ENCODE data around the gene MRPS6.

The MRPS6 gene

DNA sequence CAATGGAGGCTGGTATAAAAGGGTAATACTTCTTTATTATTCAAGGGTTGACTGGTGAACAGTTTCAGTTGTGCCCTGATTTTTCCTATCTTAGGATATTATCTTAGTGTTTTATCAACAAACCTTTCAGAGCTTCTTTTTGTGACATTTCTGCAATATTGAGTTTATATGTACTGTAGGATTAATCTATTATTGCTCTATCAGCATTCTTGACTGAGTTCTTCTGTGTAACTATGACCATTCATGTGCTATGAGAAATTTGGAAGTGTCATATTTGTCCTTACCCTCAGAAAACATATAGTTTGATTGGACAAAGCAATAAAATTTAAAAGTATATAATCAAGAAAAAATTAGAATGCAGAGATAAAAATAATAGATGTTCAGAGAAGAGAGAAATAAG is 25.5 kb upstream of the MRPS6 start:
- Mint-ChIP-seq H3K27ac (no peak overlapping the region), H3K36me3 (no peaks in the 10 kb centered on the region), H3K4me1 (peaks cover 18% of the 10 kb centered on the region), H3K9me3 (no peaks in the 10 kb centered on the region), H3K4me3 (peak overlapping the region; percentile 41)
- no peak for DNase-seq (ENCODE audit: low spot score in 2 of 2)
- no peak for ATAC-seq

DNA sequence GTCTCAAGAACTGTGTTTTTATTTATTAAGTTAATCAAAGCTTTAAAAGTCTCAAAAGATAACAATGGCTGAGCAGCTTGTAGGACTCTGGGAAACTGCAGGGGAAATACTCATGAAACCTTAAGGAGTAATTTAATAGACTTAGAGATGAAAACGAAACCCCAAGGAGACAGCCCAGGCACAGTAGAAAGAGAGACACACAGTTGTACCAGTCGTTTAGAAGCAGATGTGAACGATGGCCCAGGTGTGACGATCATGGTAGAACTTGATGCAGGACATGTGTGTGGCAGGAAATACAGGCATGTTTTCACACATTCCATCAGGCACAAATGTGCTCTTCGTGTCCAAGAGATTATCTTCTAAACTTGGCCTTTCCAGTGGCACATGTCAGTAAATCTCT is 21.2 kb upstream of the MRPS6 start:
- no peak overlapping the region for H3K27ac Mint-ChIP-seq
- H3K36me3 Mint-ChIP-seq, result no peaks in the 10 kb centered on the region
- no peak overlapping the region for H3K4me3 Mint-ChIP-seq
- ATAC-seq, result no peak
- no peaks in the 10 kb centered on the region for H3K9me3 Mint-ChIP-seq
- peaks cover 6% of the 10 kb centered on the region for H3K4me1 Mint-ChIP-seq
- DNase-seq (ENCODE audit: low spot score in 2 of 2), result no peak

DNA sequence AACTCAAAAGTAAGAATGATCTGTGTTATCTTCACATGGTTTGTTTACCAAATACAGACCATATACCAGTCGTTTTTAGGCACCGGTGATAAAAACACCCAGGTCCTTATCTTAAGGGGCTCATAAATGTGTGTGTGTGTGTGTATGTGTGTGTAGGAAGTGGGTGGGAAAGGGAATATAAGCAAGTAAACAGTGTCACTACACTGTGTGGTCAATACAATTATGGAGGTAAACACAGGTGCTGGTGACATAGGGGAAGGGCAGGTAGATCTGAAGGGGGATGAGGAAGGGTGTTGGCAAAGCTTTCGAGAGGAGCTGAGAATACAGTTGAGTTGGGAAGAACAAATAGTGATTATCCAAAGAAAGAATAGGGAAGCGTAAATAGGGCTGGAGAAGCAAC is 19.1 kb upstream of the MRPS6 start:
- Mint-ChIP-seq H3K27ac (no peak overlapping the region), H3K4me3 (no peak overlapping the region), H3K36me3 (no peaks in the 10 kb centered on the region), H3K4me1 (peaks cover 6% of the 10 kb centered on the region), H3K9me3 (no peaks in the 10 kb centered on the region)
- DNase-seq (ENCODE audit: low spot score in 2 of 2) (no peak), ATAC-seq (no peak)

DNA sequence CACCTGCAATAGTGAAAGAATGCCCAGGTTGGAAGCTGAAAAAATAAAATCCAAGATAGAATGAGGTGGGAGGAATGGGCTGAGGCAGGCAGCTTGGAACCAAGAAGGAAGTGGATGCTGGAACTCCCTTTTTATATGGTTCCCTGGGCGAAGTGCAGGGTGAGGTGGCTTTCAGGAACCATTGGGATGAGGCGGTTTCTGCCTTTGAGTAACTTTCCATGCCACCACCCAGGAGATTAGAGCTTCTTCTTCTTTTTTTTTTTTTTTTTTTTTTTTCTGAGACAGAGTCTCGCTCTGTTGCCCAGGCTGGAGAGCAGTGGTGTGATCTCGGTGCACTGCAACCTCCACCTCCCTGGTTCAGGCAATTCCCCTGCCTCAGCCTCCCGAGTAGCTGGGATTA is 17.8 kb upstream of the MRPS6 start:
- ATAC-seq (no peak), DNase-seq (ENCODE audit: low spot score in 2 of 2) (no peak)
- H3K4me3 Mint-ChIP-seq, result no peak overlapping the region
- no peak overlapping the region for H3K27ac Mint-ChIP-seq
- peaks cover 6% of the 10 kb centered on the region for H3K4me1 Mint-ChIP-seq
- no peaks in the 10 kb centered on the region for H3K9me3 Mint-ChIP-seq
- H3K36me3 Mint-ChIP-seq, result no peaks in the 10 kb centered on the region

DNA sequence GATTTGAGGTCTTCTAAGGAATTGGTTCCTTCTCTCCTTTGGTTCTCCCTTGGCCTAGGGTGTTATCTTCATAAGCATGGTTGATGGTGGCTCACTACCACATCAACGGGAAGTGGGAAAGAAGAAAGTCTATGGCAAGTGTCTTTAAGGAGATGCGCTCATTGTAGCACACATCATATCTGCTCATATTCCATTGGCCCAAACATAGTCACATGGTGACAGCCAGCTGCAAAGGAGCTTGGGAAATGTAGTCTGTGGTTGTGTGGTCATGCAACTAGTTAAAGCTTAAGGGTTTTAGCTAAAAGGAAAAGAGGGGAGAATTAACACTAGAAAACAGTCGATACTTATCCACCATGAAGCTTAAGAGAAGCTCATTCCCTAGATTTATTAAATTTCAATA is 11.4 kb upstream of the MRPS6 start:
- peak; percentile 51 for ATAC-seq
- H3K4me3 Mint-ChIP-seq, result no peak overlapping the region
- H3K4me1 Mint-ChIP-seq, result no peaks in the 10 kb centered on the region

DNA sequence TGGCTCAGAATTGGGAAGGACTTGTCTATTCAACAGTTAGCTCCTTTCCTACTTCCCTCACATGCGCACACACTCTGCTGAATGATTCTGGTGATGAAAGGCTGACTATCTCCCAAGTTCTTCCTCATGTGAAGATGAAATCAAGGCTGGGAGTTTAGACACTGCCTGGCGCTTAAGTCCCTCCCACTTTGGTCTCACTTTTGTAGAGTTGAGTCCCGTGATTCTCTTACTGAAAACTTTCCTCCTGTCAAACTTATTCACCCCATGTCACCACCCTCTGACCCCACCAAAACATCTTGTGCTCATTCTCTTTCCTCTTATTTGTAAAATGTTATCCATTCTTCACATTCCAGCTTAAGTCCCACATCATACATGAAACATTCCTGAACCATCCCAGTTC is 8.4 kb upstream of the MRPS6 start:
- Mint-ChIP-seq H3K27ac (no peak overlapping the region), H3K9me3 (peaks cover 3% of the 10 kb centered on the region), H3K4me3 (no peak overlapping the region), H3K36me3 (no peaks in the 10 kb centered on the region), H3K4me1 (no peaks in the 10 kb centered on the region)
- ATAC-seq (no peak), DNase-seq (ENCODE audit: low spot score in 2 of 2) (no peak)

More for the DNA sequence above, 11.4 kb upstream of the MRPS6 start:
- Mint-ChIP-seq H3K36me3 (no peaks in the 10 kb centered on the region), H3K27ac (no peak overlapping the region), H3K9me3 (peaks cover 3% of the 10 kb centered on the region)
- DNase-seq (ENCODE audit: low spot score in 2 of 2), result no peak

DNA sequence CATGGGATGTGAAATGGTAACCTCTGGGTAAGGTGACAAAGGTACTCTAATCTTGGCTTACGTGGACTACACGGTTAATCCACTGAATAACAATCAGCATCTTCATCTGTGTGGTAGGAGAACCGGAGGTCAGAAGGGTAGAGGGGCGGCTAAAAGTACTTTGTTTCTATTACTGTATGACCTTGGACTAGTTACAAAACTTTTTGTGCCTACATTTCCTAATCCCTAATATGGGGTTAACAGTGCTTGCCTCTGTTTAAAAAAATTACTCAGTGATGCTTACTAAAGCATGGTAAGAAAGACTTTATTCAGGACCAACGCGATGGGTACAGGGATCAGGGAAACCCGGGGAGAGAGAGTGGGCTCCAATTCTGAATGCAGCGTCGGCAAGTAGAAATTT is 1.7 kb upstream of the MRPS6 start:
- Mint-ChIP-seq H3K9me3 (no peaks in the 10 kb centered on the region), H3K4me1 (peaks cover 29% of the 10 kb centered on the region), H3K27ac (no peak overlapping the region), H3K36me3 (peaks cover 33% of the 10 kb centered on the region), H3K4me3 (peak overlapping the region; percentile 91)
- DNase-seq (ENCODE audit: low spot score in 2 of 2) (no peak), ATAC-seq (no peak)

DNA sequence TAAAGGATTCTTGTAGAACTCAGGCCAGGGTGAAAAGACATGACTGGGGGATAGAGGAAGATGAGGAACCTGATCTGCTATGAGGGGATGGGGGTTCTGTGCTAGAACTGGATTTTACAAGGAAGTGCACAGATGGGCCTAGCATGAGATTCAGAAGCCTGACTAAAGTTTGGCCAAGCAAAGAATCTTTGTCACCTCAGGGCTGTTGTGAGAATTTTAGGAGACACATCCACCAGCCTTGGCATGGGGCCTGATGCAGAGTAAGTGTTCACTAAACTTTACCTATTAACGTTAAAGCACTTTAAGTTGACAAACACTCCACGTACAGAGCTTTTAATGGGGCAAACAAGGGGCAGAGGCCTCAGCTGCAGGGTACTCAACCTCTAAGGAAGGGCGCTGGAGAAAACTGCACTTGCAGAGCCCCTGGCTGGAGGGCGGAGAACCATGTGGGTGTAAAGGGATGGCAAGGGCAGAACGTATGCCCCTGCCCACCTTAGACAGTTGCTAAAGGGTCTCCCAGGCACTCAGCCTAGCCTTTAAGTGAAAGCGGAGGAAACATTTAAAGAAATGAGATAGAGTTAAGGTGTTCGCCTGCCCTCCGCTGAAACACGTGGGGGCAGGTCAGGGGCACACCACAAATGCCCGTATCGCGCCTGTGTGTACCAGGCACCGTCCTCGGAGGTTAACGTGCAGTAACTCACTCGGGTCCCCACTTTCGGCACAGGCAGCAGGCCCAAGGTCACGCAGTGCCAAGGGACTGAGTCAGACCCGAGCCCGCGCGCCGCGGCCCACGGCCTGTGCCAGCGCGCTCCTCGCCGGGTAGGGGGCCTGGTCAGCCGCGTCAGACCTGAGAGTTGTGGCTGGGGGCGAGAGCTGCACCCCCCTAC is 990 bp upstream of the MRPS6 start:
- peaks cover 36% of the 10 kb centered on the region for H3K4me1 Mint-ChIP-seq
- peak; percentile 18 for ATAC-seq

DNA sequence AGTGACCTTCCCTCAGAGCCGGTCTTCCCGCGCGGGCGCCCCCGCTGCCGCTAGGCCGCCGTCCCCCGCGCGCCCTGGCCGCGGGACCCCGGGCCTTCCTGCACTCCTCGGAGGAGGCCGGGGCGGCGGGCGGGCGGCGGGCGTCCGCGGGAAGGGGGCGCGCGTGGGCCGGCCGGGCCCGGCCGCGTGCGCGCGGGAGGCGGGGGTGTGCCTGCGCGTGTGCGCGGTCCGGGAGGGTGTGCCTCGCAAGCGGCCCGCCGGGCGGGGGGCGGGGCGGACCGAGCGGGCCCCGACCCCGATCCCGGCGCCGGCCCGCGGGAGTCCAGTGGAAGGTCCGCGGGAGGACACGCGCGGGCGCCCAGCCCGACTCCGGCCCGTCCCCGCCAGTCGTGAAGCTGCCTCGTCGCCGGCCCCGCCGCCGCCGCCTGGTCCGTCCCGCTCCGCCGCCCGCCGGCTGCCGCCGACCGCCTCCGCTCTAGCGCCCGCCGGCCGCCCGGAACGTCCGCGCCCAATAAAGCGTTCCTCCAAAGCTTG is 438 bp downstream of the MRPS6 start:
- peak overlapping the region; percentile 91 for H3K4me3 Mint-ChIP-seq
- H3K9me3 Mint-ChIP-seq, result no peaks in the 10 kb centered on the region
- peaks cover 50% of the 10 kb centered on the region for H3K4me1 Mint-ChIP-seq
- DNase-seq (ENCODE audit: low spot score in 2 of 2) (peak in 1 of 2 donors; percentile 32), ATAC-seq (peak; percentile 71)
- peaks cover 52% of the 10 kb centered on the region for H3K36me3 Mint-ChIP-seq
- peak overlapping the region; percentile 89 for H3K27ac Mint-ChIP-seq

More for the DNA sequence above, 990 bp upstream of the MRPS6 start:
- Mint-ChIP-seq H3K27ac (peak overlapping the region; percentile 73), H3K9me3 (no peaks in the 10 kb centered on the region), H3K36me3 (peaks cover 40% of the 10 kb centered on the region), H3K4me3 (peak overlapping the region; percentile 91)
- DNase-seq (ENCODE audit: low spot score in 2 of 2), result peak in 1 of 2 donors; percentile 7

DNA sequence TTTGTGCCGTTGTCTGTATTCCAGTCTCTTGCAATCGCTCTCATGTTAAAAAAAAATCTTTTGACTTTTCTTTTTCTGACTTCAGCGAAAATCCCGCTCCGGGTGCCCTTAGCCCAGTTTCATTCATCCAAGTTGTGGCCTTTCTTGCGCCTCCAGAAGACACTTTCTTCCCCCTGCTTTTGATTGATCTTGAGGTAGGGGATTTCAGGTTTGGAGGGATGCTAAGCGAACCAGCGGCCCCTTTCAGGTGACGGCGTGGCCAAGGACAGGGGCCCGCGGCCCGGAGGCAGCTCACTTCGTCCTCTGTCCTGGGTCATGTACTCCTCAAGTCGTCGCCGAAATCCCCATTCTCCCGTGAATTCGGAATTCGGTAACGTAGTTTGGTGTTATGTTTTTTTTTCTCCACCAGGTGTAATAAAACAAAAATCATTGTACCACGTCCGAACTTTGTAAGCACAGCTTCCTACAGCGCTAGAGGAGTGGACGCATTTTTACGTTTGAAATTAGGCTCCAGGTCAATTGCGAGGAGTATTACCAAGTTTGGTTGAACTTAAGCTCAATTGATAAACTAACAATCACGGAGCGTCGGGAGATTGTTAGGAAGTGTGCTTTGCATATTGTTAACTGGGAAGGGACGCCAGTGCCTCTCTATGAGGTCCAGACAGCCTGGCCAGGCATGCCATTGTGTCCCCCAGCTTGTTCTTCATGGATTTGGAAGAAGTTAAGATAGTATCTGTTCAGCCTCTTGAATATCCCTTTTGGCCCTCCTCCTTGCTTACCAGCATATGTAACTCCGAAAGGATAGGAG is 1.1 kb downstream of the MRPS6 start:
- peaks cover 57% of the 10 kb centered on the region for H3K4me1 Mint-ChIP-seq
- peak overlapping the region; percentile 91 for H3K4me3 Mint-ChIP-seq
- H3K27ac Mint-ChIP-seq, result peak overlapping the region; percentile 89
- no peaks in the 10 kb centered on the region for H3K9me3 Mint-ChIP-seq
- DNase-seq (ENCODE audit: low spot score in 2 of 2), result peak in 1 of 2 donors; percentile 63
- no peak for ATAC-seq
- peaks cover 57% of the 10 kb centered on the region for H3K36me3 Mint-ChIP-seq

DNA sequence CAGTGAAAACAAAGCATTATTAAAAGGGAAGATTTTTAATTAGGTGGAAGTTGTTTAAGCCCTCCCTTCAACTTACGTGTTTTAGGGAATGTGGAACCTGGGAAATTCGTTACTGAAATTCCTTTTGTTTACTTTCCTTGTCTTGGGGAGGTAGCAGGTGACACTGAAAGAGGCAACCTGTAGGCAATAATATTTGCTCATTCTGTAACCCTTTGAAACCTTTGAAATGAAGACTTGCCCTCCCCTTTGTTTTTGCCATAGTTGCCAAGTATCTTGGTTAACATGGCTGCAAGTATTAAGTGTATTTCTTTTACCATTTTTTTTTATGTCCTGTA is 1.7 kb downstream of the MRPS6 start:
- peaks cover 62% of the 10 kb centered on the region for H3K4me1 Mint-ChIP-seq

DNA sequence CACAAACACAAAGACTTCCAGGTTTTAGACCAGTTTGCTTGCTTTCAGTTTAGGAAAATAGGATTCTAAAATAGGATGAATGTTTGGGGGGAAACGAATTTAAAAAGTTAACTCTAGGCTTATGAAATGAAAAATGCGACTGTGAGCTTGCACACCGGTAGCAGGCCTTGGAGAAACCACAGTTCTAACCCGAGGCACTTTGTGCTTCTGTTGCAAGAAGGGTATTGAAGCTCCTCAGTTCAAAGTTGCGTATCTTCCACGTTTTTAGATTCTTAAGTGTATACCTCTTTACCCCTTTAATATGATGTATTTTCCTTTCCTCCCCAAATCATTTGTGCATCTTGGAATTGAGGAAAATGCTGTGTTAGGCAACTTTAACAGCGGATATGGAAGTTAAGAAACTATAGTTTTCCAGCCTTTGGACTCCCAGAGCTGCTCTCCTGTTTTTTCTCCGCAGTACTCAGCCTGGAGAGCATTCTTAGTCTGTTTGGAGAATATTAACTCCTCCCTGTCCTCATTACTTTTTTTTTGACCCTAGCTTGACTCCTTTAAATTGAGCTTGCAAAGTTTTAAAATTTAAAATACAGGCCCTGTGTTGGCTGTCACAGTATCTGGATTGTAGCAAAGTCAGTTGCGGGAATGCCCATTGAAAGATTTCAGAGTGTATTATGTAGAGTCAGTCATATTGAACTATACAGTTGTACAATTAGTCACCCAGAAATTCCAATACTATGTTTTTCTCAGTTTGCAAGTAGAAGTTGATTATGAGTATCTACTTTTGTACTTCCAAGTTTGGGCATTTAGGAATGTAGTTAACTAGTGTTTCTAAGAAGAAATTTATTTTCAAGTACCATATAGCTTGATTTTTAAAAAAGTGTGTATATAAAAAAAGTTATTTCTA is 2.6 kb downstream of the MRPS6 start:
- Mint-ChIP-seq H3K4me1 (peaks cover 72% of the 10 kb centered on the region), H3K9me3 (no peaks in the 10 kb centered on the region), H3K36me3 (peaks cover 72% of the 10 kb centered on the region), H3K27ac (peak overlapping the region; percentile 75), H3K4me3 (peak overlapping the region; percentile 91)
- no peak for ATAC-seq
- no peak for DNase-seq (ENCODE audit: low spot score in 2 of 2)

More for the DNA sequence above, 1.7 kb downstream of the MRPS6 start:
- ATAC-seq (no peak), DNase-seq (ENCODE audit: low spot score in 2 of 2) (no peak)
- Mint-ChIP-seq H3K9me3 (no peaks in the 10 kb centered on the region), H3K27ac (peak overlapping the region; percentile 89), H3K36me3 (peaks cover 63% of the 10 kb centered on the region), H3K4me3 (peak overlapping the region; percentile 91)

DNA sequence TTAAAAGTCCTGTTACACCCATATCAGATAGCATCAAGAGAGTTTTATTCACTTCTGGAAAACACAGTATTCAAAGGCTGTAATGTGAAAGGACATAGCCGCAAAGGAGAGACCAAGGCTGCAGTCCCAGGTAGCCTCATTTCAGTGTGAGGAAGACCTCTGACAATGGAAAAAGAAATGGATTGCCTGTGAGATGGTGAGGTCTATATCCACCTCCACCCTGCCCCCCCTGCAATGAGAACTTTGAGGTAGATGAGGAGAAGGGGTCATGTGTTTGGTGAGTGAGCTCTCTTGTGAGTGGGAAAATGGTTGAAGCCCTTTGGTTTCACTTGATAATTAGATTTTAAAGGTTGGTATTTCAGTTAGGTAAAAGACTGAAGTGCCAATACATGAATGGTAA is 3.5 kb downstream of the MRPS6 start:
- no peaks in the 10 kb centered on the region for H3K9me3 Mint-ChIP-seq

DNA sequence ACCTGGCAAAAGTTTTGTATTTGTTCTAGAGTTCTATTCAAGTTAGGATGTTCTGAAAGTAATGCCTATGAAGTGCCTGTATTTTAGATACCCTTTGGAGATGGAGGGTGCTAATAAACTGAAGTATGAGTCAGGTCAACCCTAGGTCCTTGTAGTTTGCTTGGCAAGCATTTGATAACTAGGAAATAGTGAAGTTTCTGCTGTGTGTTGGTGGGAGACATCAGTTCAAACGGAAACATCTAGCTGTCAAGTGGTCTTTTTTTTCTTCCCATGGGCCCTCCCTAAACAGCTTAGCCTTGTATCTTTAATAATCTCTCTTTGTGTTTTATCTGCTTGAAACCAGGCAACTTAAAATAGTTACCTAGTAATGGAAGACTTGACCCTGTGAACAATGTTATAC is 4.5 kb downstream of the MRPS6 start:
- Mint-ChIP-seq H3K9me3 (no peaks in the 10 kb centered on the region), H3K4me3 (peak overlapping the region; percentile 91), H3K27ac (peak overlapping the region; percentile 73), H3K4me1 (peaks cover 85% of the 10 kb centered on the region), H3K36me3 (peaks cover 70% of the 10 kb centered on the region)
- no peak for DNase-seq (ENCODE audit: low spot score in 2 of 2)
- no peak for ATAC-seq

More for the DNA sequence above, 3.5 kb downstream of the MRPS6 start:
- H3K4me1 Mint-ChIP-seq, result peaks cover 80% of the 10 kb centered on the region
- no peak for DNase-seq (ENCODE audit: low spot score in 2 of 2)
- H3K4me3 Mint-ChIP-seq, result peak overlapping the region; percentile 91
- no peak overlapping the region for H3K27ac Mint-ChIP-seq
- H3K36me3 Mint-ChIP-seq, result peaks cover 75% of the 10 kb centered on the region
- no peak for ATAC-seq

DNA sequence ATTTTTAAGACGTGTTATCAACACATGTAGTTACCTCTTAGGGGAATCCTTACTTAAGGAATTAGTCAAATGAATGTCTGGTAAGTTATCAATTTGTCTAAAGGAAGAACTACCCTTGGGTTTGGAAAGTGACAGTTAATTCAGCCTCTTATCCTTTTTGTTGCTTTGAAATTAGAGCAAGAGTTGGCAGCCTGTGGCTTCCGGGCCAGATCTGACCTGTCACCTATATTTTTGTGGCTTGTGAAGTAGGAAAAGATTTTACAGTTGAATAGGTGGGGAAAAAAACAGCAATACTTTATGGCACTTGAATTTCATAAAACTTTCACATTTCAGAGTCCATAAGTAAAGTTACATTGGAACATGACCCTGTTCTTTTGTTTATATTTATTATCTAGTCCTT is 5.5 kb downstream of the MRPS6 start:
- peaks cover 70% of the 10 kb centered on the region for H3K36me3 Mint-ChIP-seq
- H3K9me3 Mint-ChIP-seq, result no peaks in the 10 kb centered on the region
- DNase-seq (ENCODE audit: low spot score in 2 of 2), result no peak
- peak overlapping the region; percentile 91 for H3K4me3 Mint-ChIP-seq
- peak; percentile 45 for ATAC-seq
- peak overlapping the region; percentile 73 for H3K27ac Mint-ChIP-seq
- H3K4me1 Mint-ChIP-seq, result peaks cover 95% of the 10 kb centered on the region
